ENCODE measurements around the gene DAAM1.

Gene DAAM1

GRCh38 chr14:59228421-59228820 is 40.0 kb downstream of the DAAM1 start:
- DNase-seq: no peak

GRCh38 chr14:59229653-59230406 is 41.4 kb downstream of the DAAM1 start:
- DNase-seq: no peak

- no peak for DNase-seq
These were observed 47.7 kb downstream of the DAAM1 start for GRCh38 chr14:59236195-59236594.

DNA sequence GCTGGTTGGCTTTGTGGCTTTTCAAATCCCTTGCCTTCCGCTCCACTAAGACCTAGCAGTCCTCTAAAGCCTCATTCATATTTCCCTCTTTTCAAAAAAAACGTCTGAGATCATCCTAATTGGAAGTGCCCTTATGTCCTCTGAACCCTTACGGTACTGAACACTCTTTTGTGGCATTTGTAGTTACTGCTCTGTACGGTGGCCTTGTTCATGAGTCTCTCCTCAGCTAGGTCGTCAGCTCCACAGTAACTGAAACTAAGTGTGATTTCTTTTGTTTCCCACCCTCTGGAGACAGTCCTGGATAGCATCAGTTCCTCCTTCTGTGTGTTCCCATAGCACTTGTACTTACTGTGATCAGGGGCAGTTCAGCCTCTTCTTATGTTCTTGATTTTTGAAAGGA is 49.7 kb downstream of the DAAM1 start:
- no peak for DNase-seq

DNA sequence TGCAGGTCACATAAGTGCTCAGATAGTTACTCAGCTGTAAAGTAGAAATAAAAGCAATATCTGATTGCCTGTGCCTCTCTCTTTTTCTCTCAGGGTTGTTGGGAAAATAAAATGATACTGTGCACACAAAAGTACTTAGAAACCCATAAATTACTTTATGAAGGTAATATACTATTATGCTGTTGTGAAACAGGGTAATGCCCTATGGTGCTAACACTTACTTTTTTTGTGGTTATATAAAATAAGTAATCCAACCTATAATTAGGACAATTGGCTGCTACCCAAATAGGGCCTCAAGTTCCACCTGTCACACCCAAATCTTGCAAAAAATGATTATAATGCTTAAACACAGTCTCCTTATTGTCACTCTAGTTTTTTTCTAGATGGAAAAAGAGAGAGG is 50.6 kb downstream of the DAAM1 start:
- no peak for DNase-seq

DNA sequence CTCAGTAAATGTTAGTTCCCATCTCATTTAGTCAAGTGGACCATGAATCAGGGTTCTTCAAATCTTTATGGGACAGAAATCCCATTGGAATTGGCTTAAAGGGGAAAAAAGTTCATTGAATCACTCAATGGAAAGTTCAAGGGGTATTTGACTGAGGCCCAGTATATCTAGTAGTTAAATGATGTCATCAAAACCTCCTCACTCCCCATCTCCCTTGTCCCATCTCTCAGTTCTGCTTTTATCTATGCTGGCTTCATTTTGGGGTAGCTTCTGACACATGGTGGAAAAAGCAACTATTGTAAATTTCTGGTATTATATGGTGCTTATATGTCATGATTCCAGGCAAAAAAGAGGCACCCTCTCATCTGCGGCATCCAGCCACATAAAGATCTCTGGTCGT is 51.9 kb downstream of the DAAM1 start:
- DNase-seq: no peak

- DNase-seq: no peak
These were observed 52.7 kb downstream of the DAAM1 start for GRCh38 chr14:59241121-59241520.

- no peak for DNase-seq
These were observed 54.7 kb downstream of the DAAM1 start for GRCh38 chr14:59243174-59243573.

- no peak for DNase-seq
These were observed 56.1 kb downstream of the DAAM1 start for GRCh38 chr14:59244581-59244980.

DNA sequence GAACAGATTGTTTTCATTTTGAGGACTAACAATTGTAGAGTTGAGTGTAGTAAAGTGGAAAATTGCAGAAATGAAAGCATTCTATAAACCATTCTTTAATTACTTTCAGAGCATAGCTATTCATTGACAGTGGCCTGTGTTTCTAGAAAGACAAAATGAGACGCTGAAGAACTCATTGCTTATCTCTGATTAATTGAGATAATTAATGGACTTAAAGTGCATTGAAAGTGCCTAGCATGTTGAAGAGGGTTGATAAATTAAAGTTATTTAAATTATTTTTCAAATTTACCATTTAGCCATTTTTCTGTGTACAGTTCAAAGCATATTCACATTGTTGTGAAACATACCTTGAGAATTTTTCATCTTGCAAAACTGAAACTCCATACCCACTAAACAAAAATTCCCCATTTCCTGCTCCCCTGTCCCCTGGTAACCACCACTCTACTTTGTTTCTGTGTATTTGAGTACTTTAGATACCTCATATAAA is 57.4 kb downstream of the DAAM1 start:
- DNase-seq: no peak

GRCh38 chr14:59246566-59246965 is 58.1 kb downstream of the DAAM1 start:
- DNase-seq: no peak

GRCh38 chr14:59247801-59248584 is 59.5 kb downstream of the DAAM1 start:
- no peak for DNase-seq

DNA sequence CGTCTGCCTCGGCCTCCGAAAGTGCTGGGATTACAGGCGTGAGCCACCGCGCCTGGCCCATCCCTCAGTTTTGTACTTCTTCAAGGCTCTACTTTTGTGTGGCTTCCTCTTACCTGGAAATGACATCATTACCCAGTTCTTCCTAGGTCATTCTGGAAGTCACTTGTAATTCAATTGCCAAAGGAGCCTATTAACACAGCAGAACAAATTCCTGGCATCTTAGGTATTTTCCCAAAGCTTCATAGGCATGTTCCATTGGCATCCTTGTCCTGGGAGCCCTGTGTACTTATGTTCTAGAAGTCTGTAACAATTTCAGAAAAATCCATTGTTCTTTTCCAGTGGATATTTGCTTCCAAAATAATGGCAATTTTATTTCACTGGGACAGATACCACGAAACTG is 60.6 kb downstream of the DAAM1 start:
- DNase-seq: no peak

DNA sequence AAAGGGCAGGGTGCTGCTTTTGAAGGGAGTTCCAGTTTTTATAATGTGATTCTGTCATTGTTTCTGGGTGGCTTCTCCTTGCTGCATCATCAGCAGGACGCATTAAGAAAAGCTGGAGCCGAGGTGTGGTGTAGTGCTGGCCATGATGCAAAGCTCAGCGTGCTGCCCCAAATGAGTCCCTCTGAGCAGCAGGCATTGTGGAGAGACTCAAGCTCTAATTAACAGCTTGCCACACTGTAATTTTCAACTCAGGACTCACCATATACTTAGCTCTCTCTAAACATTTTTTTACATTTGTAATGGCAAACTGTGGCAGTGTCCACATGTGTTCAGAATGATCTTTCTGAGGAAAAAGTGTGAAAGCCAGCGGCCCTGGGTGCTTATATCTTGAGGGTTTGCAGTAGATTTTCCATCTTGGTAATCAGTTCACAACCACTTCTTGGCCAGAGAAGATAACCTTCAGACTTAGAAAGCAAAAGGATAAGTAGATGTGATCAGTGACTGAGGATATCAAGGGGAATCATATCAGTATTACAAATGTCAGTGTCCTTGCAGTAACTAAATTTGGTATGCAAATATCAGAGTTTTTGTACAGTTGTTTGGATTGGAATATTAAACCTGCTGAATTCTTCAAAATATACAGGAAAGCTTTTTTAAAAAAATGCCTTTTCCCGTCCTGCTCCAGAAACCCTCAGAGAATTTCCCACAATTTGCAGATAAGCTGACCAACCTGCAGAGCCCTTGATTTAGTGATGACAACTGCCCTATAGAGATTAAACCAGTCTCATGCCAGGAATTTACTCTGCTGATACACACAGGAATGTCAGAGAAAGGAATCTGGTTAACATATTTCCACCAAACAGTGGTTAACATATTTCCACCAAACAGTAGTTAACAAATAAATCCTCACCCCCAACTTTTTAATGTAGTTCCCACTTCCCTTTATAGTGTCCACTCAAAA is 63.6 kb downstream of the DAAM1 start:
- no peak for DNase-seq

DNA sequence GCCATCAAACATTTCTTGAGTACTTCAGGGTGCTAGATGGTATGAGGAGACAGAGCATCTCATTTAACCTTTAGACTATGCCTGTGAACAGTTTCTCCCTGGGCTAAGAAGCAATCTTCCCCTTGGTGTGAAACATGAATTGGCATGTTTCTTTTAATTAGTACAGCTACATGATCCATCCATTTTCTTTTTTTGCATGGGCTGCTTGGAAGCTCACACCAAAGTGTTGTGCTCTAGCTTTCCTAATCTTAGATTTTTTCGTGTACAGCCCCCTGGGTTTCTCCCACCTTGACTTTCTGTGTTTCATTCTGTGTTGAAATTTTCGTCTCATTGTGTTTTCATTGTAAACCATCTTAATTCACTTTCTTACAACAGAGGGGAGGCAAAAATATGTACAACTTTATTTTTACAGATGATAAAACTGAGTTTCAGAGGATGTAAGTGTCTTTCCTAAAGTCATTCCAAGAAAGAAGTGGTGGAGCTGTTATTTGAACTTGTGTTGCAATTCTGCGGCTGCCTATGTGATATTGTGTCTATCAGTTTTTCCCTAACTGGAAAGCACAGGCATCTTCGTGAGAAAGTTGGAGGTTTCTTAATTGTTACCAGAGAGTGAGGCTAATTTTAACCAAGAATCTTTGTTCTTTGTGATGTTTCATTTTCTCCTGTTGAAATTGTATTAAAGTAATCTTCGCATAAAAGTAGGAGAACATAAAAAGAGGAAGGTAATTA is 64.5 kb downstream of the DAAM1 start:
- no peak for DNase-seq

GRCh38 chr14:59253527-59253926 is 65.1 kb downstream of the DAAM1 start:
- no peak for DNase-seq

DNA sequence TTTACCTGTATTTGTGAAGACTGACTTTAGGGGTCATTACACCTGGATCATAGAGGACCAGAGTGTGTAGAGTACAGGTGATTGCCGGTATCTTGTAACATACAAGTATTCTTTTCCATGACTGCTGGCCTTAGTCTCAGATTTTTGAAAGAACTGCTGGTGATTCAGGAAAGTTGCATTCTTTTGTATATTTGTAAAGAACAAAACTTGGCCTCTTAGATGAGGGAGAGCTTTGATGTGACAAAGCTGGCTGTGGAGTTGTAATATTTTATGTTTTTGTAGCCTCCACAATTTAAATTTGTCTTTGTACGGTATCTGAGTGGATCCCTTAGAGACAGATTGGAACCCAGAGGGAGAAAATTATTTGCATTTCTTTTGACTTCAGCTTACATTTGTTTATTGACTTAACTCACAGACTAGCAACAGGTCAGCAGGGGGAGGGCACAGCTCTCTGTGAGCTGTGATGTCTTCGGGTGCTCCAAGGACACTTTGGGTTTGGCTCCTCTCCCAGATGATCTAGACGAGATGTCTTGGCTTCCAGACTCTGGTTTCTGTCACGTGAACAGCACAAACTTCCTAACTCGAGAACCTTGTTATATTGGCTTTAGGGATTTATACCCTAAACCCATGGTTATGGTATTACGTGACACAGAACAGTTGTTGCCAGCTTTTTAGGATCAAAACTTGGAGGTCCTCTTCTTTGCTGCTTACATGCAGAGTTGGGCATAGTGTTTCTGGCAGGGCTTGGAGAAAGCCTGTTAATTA is 65.9 kb downstream of the DAAM1 start:
- DNase-seq: no peak

DNA sequence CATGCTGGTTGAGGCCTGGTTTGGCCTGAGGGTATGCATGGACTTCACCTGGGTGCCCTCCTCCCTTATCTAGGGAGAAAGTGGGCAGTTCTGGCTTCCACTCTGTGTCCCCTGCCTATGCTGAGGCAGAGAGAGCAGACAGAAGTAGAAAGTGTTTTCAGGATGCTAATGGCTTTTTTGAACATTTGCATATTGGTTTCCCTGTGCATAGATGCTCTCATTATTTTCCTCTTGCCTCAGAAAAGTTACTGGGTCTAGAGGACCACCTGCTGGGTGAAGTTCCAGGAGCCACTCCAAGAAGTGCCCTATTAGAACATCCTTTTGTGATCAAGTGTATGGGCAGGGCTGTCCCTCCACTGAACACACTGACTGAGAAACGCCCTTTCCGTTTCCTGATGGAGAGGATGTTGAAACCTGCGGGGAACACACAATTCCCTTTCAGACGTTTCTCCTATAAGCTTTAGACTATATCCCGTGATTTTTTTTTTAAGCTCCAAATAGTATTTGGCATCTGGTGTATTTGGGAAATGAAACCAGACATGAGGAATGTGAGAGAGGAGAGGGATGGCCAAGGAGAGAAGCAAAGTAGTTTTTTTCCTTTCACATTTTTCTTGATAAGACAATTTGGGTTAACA is 66.6 kb downstream of the DAAM1 start:
- no peak for DNase-seq

DNA sequence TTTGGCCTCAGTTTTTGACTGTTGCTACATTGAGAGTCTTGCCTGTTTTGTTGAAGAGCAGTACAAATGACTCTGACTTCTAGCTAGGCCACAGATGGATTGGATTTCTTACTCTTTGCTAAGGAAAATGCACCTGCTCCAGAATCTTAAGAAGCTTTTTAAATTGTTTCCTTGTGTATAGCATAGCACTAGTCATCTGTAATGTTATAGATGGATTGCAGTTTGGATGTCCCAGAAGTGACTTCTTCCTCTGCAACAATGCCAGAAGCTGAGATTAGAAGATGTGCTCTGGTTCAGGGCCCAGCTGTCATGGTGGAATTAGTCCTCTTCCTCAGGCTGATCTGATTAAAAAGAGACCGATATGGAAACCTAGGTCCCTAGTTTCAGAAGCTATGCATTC is 67.9 kb downstream of the DAAM1 start:
- DNase-seq: no peak

DNA sequence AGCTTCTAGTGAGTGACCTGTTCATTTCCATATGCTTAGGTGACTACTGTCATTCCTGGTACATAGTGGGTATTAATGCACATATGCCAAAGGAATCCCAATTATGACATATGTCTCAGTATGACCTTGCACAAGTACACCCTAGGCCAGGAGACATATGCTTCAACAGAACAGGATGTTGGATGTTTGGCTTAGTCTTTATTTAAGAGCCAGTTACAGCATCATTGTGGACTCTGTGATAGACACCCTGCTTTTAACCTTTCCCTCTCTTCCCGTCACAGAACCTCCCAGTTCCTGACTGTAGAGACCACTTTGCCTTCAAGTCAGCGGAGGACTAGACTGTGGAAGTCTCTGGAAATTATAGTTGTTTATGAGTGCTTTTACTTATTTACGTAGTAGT is 72.9 kb downstream of the DAAM1 start:
- no peak for DNase-seq

All from CD4-positive, alpha-beta T cell treated with Interferon gamma for 1 hour (primary cell).